GM23248 (cell line): ENCODE measurements around the gene TFCP2L1. TPM values are rescaled to one million over a fixed set of nuclear protein-coding genes. Genes with fewer than 3 reads are reported as not detected.

Experiments used
- DNase-seq: peaks from one replicate; pipeline ENCODE4 v3.0.0-alpha.2; 2015
- H2AFZ ChIP-seq: fragments of 200-600 bp; sonication (generic); 2 replicates; pipeline ENCODE4 v1.6.1; 2016; ENCODE audit warnings: antibody characterized with exemption
- H3F3A ChIP-seq: fragments of 200-600 bp; sonication (generic); 2 replicates; pipeline ENCODE4 v1.6.1; 2016; ENCODE audit warnings: mild to moderate bottlenecking, antibody characterized with exemption, mixed run types; ENCODE audit not compliant: insufficient read depth
- H3K27ac ChIP-seq: fragments of 200-600 bp; sonication (generic); 2 replicates; pipeline ENCODE4 v1.5.1; 2016; ENCODE audit warnings: mild to moderate bottlenecking
- H3K27me3 ChIP-seq: fragments of 200-600 bp; sonication (generic); replicated peaks from 2 replicates; pipeline ENCODE4 v1.6.1; 2016; ENCODE audit warnings: mild to moderate bottlenecking; ENCODE audit not compliant: insufficient read depth
- H3K36me3 ChIP-seq: fragments of 200-600 bp; sonication (generic); 2 replicates; pipeline ENCODE4 v1.6.1; 2016; ENCODE audit warnings: low read depth, mild to moderate bottlenecking
- H3K4me1 ChIP-seq: fragments of 200-600 bp; sonication (generic); 2 replicates; pipeline ENCODE4 v1.6.1; 2016; ENCODE audit warnings: mild to moderate bottlenecking; ENCODE audit not compliant: insufficient read depth
- H3K4me2 ChIP-seq: fragments of 200-600 bp; sonication (generic); one replicate; pipeline ENCODE4 v1.6.1; 2016; ENCODE audit warnings: mild to moderate bottlenecking; ENCODE audit not compliant: unreplicated experiment
- H3K4me3 ChIP-seq: fragments of 200-600 bp; sonication (generic); 2 replicates; pipeline ENCODE4 v1.5.1; 2016; ENCODE audit warnings: mild to moderate bottlenecking
- H3K79me2 ChIP-seq: fragments of 200-600 bp; sonication (generic); 2 replicates; pipeline ENCODE4 v1.6.1; 2016; ENCODE audit warnings: mild to moderate bottlenecking; ENCODE audit not compliant: insufficient read depth
- H3K9ac ChIP-seq: fragments of 200-600 bp; sonication (generic); 2 replicates; pipeline ENCODE4 v1.6.1; 2016; ENCODE audit warnings: mild to moderate bottlenecking
- H3K9me2 ChIP-seq: fragments of 200-600 bp; sonication (generic); 2 replicates; pipeline ENCODE4 v1.6.1; 2016; ENCODE audit warnings: mixed run types, mild to moderate bottlenecking, moderate library complexity; ENCODE audit not compliant: insufficient read depth
- H3K9me3 ChIP-seq: fragments of 200-600 bp; sonication (generic); one replicate; pipeline ENCODE4 v1.6.1; 2017; ENCODE audit warnings: low read depth
- H4K20me1 ChIP-seq: fragments of 200-600 bp; sonication (generic); 2 replicates; pipeline ENCODE4 v1.6.0; 2016; ENCODE audit not compliant: insufficient read depth
- EZH2 ChIP-seq: fragments of 200-600 bp; sonication (generic); IDR thresholded peaks from 2 replicates; pipeline ENCODE4 v1.6.1; 2018; ENCODE audit warnings: antibody characterized with exemption, mild to moderate bottlenecking; ENCODE audit not compliant: insufficient read depth, poor library complexity, severe bottlenecking
- EZH2phosphoT487 ChIP-seq: fragments of 200-600 bp; sonication (generic); IDR thresholded peaks from 2 replicates; pipeline ENCODE4 v1.6.1; 2018; ENCODE audit warnings: antibody characterized with exemption, moderate library complexity, mild to moderate bottlenecking, low read depth; ENCODE audit not compliant: insufficient read depth
- WGBS, 2 experiments: methylation state at CpG; one replicate each; pipeline ENCODE4 v1.1.6; 2015 to 2017; ENCODE audit warnings: low lambda C conversion rate in 2 of 2, low coverage in 1 of 2; ENCODE audit errors: missing lambda C conversion rate in 2 of 2; 5-methylcytosine and 5-hydroxymethylcytosine counted together
- in situ Hi-C: fragments of 300-500 bp; cut with MboI; formaldehyde crosslinking; loops from 2 replicates; pipeline ENCODE4 v1.15.0; 2020
- polyA plus RNA-seq: library from polyadenylated mRNA; unstranded; fragments of >200 nt; fragmentation: Nextera tagmentation; extraction: Ambion mirVana; gene quantifications from 2 replicates; pipeline ENCODE4 v1.2.1, GENCODE V29; 2016
- total RNA-seq: library from RNA; depleted of rRNA; stranded (reverse); fragments of >200 nt; shearing (Covaris generic); gene quantifications from 2 replicates; pipeline ENCODE4 v1.2.3, GENCODE V29; 2014

TFCP2L1 gene
- total and polyA plus RNA-seq, 2 experiments from 2014 or later: not detected

DNA sequence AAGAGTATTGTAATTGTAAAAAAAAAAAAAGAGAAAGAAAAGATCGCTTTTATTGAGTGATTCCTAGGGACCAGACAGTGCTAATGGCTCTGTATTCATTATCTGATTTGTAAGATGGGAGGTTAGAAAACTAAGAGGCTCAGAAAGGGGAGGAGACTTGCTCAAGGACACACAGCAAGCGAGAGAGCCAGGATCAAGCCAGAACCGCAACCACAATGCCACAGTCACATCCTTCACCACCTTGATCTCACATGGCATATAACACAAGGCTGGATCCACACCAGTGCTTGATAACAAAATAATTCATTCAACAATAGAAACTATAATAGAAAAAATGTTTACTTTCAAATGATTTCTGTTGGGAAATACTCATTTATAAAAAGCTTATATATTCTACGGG lies 37.5 kb downstream of the TFCP2L1 start:
- Histone ChIP-seq H3K4me2 (no peak overlapping the region), H3K27ac (no peak overlapping the region), H3K9ac (no peak overlapping the region), H3K4me3 (no peak overlapping the region), H4K20me1 (no peaks in the 10 kb centered on the region), H3K9me2 (no peaks in the 10 kb centered on the region), H3F3A (no peaks in the 10 kb centered on the region), H3K36me3 (no peaks in the 10 kb centered on the region), H2AFZ (no peak overlapping the region), H3K9me3 (no peaks in the 10 kb centered on the region), H3K27me3 (peaks cover 55% of the 10 kb centered on the region), H3K79me2 (no peaks in the 10 kb centered on the region), H3K4me1 (no peaks in the 10 kb centered on the region)
- in situ Hi-C loops: no loop called here
- TF ChIP-seq EZH2: no peak
- no peak for TF ChIP-seq EZH2phosphoT487
- no peak for DNase-seq
- WGBS, 2 experiments: 40 to 47% methylated on average over 4 of the region's 4 CpGs

DNA sequence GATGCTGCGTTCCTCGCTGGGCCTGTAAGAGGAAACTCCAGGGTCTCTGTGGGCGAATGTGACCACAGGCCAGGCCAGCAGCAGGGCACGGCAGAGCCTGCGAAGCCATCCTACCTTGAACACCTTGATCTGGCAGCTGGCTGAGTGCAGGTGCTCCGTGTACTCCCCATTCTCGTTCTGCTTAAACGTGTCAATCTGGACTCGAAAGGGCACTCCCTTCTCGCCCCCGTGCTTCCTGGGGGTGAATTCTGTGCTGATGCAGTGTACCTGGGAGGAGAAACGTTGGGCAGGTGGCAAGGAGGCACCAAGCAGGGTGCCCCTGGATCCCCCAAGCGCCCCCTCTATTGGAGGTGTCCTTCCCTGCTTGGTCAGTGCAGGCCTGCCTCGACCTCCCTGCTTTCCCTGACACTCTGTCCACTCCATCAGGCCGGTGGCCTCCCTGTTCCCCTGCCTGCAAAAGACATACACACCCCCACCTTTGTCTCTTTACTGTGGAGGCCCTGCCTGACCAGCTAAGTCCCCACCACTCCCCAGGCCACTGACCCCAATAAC lies 38.2 kb downstream of the TFCP2L1 start:
- H3K9ac ChIP-seq: no peak overlapping the region
- 48 to 53% methylated on average over 15 of the region's 15 CpGs for WGBS, 2 experiments
- H2AFZ ChIP-seq: no peak overlapping the region
- TF ChIP-seq EZH2phosphoT487 (no peak), EZH2 (no peak)
- DNase-seq: no peak
- H3K9me3 ChIP-seq: no peaks in the 10 kb centered on the region
- no peaks in the 10 kb centered on the region for H3K79me2 ChIP-seq
- H3K4me1 ChIP-seq: no peaks in the 10 kb centered on the region
- no peaks in the 10 kb centered on the region for H3K36me3 ChIP-seq
- in situ Hi-C loops: no loop called here
- no peak overlapping the region for H3K4me3 ChIP-seq
- H3K9me2 ChIP-seq: no peaks in the 10 kb centered on the region
- H4K20me1 ChIP-seq: no peaks in the 10 kb centered on the region
- H3F3A ChIP-seq: no peaks in the 10 kb centered on the region
- no peak overlapping the region for H3K27ac ChIP-seq
- H3K27me3 ChIP-seq: peaks cover 49% of the 10 kb centered on the region
- H3K4me2 ChIP-seq: no peak overlapping the region

DNA sequence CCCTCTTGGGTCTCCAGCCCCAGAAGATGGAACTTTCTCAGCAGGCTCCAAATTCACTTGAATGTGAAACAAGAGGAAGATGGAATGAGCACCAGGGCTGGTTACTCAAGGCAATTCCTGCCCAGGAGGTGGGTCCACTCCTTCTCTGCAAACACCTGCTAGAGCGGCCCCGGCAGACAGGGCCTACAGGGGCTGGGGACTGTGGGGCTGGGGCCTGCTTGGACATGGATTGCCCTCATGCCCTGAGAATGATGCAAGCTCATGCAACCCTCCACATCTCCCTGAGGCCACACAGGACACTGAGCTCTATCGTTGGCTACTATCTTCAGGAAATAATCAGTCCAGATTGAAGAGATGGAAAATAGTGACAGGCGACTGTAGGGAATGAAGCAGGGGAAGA lies 39.1 kb downstream of the TFCP2L1 start:
- Histone ChIP-seq H3K4me2 (no peak overlapping the region), H3K27ac (no peak overlapping the region), H3K4me3 (no peak overlapping the region), H2AFZ (no peak overlapping the region), H3K36me3 (no peaks in the 10 kb centered on the region), H3F3A (no peaks in the 10 kb centered on the region), H3K4me1 (no peaks in the 10 kb centered on the region), H3K9me2 (no peaks in the 10 kb centered on the region), H3K9me3 (no peaks in the 10 kb centered on the region), H3K9ac (no peak overlapping the region), H4K20me1 (no peaks in the 10 kb centered on the region), H3K79me2 (no peaks in the 10 kb centered on the region), H3K27me3 (peaks cover 41% of the 10 kb centered on the region)
- 52 to 67% methylated on average over 4 of the region's 4 CpGs for WGBS, 2 experiments
- in situ Hi-C loops: no loop called here
- DNase-seq: no peak
- TF ChIP-seq EZH2 (no peak), EZH2phosphoT487 (no peak)

DNA sequence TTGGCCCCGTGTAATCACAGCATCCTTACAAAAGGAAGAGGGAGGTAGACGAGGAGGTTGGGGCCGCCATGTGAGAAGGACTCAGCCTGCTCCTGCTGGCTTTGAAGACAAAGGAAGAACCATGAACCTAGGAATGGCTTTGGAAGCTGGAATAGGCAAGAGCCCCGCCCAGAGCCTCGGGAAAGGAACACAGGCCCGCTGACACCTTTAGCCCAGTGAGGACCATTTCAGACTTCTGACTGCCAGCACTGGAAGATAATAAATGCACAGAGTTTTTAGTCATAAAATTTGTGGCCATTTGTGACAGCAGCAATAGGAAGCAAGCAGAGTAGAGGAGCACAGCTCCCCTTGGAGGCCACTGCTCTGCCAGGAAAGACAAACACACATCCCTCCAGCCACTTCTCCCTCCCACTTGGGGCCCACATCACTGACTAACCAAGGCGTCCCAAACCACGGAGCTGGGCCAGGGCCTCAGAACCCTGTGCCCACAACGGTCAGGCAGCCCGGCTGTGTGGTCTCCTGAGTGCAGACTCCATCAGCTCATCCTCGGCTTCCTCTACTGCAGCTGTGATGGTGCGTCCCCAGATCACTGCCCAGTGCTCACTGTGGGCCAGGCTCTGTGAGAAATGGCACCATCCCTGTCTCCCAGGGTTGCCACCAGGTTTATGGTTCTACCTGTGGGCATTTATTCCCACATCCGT lies 39.7 kb downstream of the TFCP2L1 start:
- H3K36me3 ChIP-seq: no peaks in the 10 kb centered on the region
- WGBS, 2 experiments: 70 to 72% methylated on average over 13 of the region's 13 CpGs
- no peaks in the 10 kb centered on the region for H4K20me1 ChIP-seq
- H3K9me3 ChIP-seq: no peaks in the 10 kb centered on the region
- H2AFZ ChIP-seq: no peak overlapping the region
- no peaks in the 10 kb centered on the region for H3K79me2 ChIP-seq
- H3K4me3 ChIP-seq: no peak overlapping the region
- no peaks in the 10 kb centered on the region for H3K4me1 ChIP-seq
- H3K9ac ChIP-seq: no peak overlapping the region
- no peaks in the 10 kb centered on the region for H3F3A ChIP-seq
- H3K4me2 ChIP-seq: no peak overlapping the region
- peaks cover 47% of the 10 kb centered on the region for H3K27me3 ChIP-seq
- H3K27ac ChIP-seq: no peak overlapping the region
- H3K9me2 ChIP-seq: no peaks in the 10 kb centered on the region
- no peak for TF ChIP-seq EZH2phosphoT487
- no peak for TF ChIP-seq EZH2
- in situ Hi-C loops: no loop called here
- DNase-seq: no peak

DNA sequence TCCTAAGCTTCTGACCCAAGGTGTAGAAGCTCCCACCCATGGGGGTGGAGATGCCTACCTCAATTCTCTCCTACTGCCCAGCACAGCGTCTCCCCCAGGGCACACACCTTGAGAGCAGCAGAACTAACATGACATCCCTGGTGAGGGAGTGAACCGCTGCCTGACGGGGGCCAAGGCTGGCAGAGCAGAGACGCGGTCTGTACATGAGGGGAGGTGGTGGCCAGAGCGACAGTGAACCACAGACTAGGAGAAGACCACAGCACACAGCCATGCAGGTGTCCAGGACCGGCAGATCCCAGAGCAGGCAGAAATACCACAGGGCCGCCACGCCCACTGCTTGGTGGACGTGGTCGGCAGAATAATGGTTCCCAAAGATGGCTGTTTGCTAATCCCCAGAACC lies 40.4 kb downstream of the TFCP2L1 start:
- no peaks in the 10 kb centered on the region for H4K20me1 ChIP-seq
- H3K4me1 ChIP-seq: no peaks in the 10 kb centered on the region
- H2AFZ ChIP-seq: no peak overlapping the region
- no peak overlapping the region for H3K4me2 ChIP-seq
- H3K27me3 ChIP-seq: peaks cover 49% of the 10 kb centered on the region
- 76 to 85% methylated on average over 11 of the region's 11 CpGs for WGBS, 2 experiments
- H3K9me2 ChIP-seq: no peaks in the 10 kb centered on the region
- H3K4me3 ChIP-seq: no peak overlapping the region
- TF ChIP-seq EZH2phosphoT487 (no peak), EZH2 (no peak)
- in situ Hi-C loops: no loop called here
- no peaks in the 10 kb centered on the region for H3K79me2 ChIP-seq
- DNase-seq: no peak
- H3K9ac ChIP-seq: no peak overlapping the region
- no peaks in the 10 kb centered on the region for H3K9me3 ChIP-seq
- no peaks in the 10 kb centered on the region for H3F3A ChIP-seq
- no peak overlapping the region for H3K27ac ChIP-seq
- no peaks in the 10 kb centered on the region for H3K36me3 ChIP-seq
